Parathyroid adenoma (tissue), 2 donors: ENCODE measurements around the gene DCDC1.

Experiments used
- H2AFZ ChIP-seq: fragments of 300-600 bp; sonication (generic); one replicate; pipeline ENCODE4 v1.7.0; 2017; ENCODE audit warnings: antibody characterized with exemption, mild to moderate bottlenecking
- H3K27ac ChIP-seq: fragments of 300-600 bp; sonication (generic); one replicate; pipeline ENCODE4 v1.7.0; 2017
- H3K27me3 ChIP-seq: fragments of 300-600 bp; sonication (generic); one replicate; pipeline ENCODE4 v1.7.0; 2017; ENCODE audit warnings: low read length; ENCODE audit not compliant: control insufficient read depth, insufficient read depth
- H3K36me3 ChIP-seq: fragments of 300-600 bp; sonication (generic); one replicate; pipeline ENCODE4 v1.7.0; 2017; ENCODE audit warnings: low read length; ENCODE audit not compliant: control insufficient read depth, insufficient read depth
- H3K4me1 ChIP-seq: fragments of 300-600 bp; sonication (generic); one replicate; pipeline ENCODE4 v1.7.0; 2017; ENCODE audit warnings: control low read depth
- H3K4me2 ChIP-seq: fragments of 300-600 bp; sonication (generic); one replicate; pipeline ENCODE4 v1.7.0; 2017; ENCODE audit warnings: low read length
- H3K4me3 ChIP-seq: fragments of 300-600 bp; sonication (generic); one replicate; pipeline ENCODE4 v1.7.0; 2017; ENCODE audit warnings: low read depth, low read length
- H3K79me2 ChIP-seq: fragments of 300-600 bp; sonication (generic); one replicate; pipeline ENCODE4 v1.7.0; 2017; ENCODE audit warnings: control low read depth
- H3K9ac ChIP-seq: fragments of 300-600 bp; sonication (generic); one replicate; pipeline ENCODE4 v1.7.0; 2017; ENCODE audit warnings: mild to moderate bottlenecking
- H3K9me3 ChIP-seq: fragments of 300-600 bp; sonication (generic); one replicate; pipeline ENCODE4 v1.7.0; 2017; ENCODE audit warnings: low read length; ENCODE audit not compliant: control insufficient read depth
- TF ChIP-seq, protein P1 (sequence below): fragments of 300-600 bp; sonication (generic); IDR thresholded peaks from one replicate; pipeline ENCODE4 v1.7.0; 2017; ENCODE audit warnings: antibody characterized with exemption, mild to moderate bottlenecking
- donor health status: primary hyperparathyroidism.

DCDC1 gene

DNA sequence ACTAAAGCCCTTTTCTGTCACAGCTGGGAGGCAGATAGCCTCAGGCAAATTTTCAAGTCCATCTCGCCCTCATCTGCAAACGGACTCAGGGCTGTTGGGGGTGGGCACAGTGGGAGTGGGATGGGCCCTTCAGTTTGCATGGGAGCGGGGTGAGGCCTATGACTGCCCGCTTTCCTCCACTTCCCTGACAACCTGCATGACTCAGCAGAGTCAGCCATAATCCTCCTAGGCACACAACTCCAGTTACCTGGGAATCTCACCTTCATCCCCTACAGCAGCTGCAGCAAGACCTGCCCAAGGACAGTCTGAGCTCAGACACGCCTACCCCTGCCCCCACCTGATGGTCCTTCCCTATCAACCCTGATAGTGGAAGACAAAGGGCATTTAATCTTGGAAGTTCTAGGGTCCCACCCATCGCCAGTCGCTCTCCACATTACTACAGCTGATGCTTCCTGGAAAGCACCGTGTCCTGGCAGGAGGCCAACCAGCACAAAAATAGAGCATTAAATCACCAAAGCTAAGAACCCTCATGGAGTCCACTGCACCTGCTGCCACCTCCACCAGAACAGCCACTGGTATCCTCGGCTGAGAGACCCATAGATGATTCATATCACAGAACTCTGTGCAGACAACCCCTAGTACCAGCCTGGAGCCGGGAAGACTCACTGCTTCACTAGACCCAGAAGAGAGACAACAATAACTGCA is 319.3 kb downstream of the DCDC1 start:
- Histone ChIP-seq H3K4me2 (no peak overlapping the region), H3K4me1 (no peaks in the 10 kb centered on the region), H3K9ac (no peak overlapping the region), H3K4me3 (no peak overlapping the region), H3K27ac (no peak overlapping the region), H3K36me3 (no peaks in the 10 kb centered on the region), H2AFZ (no peak overlapping the region), H3K79me2 (no peaks in the 10 kb centered on the region), H3K27me3 (no peaks in the 10 kb centered on the region), H3K9me3 (no peaks in the 10 kb centered on the region)
- TF ChIP-seq, protein P1, sequence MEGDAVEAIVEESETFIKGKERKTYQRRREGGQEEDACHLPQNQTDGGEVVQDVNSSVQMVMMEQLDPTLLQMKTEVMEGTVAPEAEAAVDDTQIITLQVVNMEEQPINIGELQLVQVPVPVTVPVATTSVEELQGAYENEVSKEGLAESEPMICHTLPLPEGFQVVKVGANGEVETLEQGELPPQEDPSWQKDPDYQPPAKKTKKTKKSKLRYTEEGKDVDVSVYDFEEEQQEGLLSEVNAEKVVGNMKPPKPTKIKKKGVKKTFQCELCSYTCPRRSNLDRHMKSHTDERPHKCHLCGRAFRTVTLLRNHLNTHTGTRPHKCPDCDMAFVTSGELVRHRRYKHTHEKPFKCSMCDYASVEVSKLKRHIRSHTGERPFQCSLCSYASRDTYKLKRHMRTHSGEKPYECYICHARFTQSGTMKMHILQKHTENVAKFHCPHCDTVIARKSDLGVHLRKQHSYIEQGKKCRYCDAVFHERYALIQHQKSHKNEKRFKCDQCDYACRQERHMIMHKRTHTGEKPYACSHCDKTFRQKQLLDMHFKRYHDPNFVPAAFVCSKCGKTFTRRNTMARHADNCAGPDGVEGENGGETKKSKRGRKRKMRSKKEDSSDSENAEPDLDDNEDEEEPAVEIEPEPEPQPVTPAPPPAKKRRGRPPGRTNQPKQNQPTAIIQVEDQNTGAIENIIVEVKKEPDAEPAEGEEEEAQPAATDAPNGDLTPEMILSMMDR = no peak

DNA sequence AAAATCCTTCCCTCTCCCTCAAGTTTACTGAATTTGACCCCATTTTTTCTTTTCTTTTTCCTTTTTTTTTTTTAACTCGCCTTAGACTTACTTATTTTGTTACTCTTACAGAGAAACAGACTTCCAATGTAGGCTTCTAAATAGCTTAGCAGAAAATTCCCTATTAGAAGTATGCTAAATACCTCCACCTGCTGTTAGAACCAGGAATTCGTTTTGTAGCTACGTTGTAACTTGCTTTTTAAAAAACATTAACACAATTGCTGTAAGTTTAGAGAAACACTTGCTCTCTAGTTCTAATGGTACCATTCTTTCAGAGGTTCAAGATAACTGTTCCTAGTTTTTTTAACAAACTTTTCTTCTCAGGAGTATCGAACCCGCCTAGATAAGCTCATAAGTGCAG is 324.2 kb downstream of the DCDC1 start:
- H3K4me3 ChIP-seq = no peak overlapping the region
- TF ChIP-seq, protein P1 = no peak
- no peaks in the 10 kb centered on the region for H3K27me3 ChIP-seq

DNA sequence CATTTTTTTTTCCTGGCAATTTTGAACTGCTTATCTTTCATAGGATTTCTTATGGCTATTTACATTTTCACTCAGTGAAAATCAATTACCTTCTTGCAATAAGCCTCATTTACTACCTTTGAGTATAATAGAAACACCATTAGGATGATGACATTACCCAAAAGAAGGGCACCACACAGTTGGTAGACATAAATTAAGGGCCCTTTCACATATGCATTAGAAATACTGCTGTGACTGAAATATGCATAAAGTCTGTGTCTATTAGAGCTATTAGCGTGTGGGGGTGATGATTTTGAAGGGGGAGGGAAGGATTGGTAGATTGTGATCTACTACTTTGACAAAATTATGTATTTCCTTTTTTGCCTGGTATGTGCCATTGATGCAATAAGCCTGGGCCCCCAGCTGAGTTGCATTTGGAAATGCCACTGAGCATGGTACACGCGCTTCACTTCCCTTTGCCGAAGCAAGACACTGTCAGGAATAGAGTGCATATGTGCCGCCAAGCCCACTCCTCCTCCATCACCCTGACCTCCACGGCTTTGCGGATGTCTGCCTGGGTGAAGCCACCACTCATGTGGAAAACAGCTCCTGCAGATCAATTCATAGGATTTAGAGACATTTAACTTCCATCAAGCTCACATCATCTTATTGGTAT is 339.3 kb downstream of the DCDC1 start:
- Histone ChIP-seq H2AFZ (no peak overlapping the region), H3K27me3 (no peaks in the 10 kb centered on the region), H3K79me2 (no peaks in the 10 kb centered on the region), H3K9me3 (no peaks in the 10 kb centered on the region), H3K4me1 (no peaks in the 10 kb centered on the region), H3K9ac (no peak overlapping the region), H3K36me3 (no peaks in the 10 kb centered on the region), H3K4me2 (no peak overlapping the region), H3K4me3 (no peak overlapping the region), H3K27ac (no peak overlapping the region)
- TF ChIP-seq, protein P1 = no peak

More for the DNA sequence above, 324.2 kb downstream of the DCDC1 start:
- no peak overlapping the region for H3K27ac ChIP-seq
- no peaks in the 10 kb centered on the region for H3K9me3 ChIP-seq
- no peaks in the 10 kb centered on the region for H3K4me1 ChIP-seq
- no peaks in the 10 kb centered on the region for H3K79me2 ChIP-seq
- no peak overlapping the region for H3K9ac ChIP-seq
- no peaks in the 10 kb centered on the region for H3K36me3 ChIP-seq
- no peak overlapping the region for H2AFZ ChIP-seq
- no peak overlapping the region for H3K4me2 ChIP-seq

DNA sequence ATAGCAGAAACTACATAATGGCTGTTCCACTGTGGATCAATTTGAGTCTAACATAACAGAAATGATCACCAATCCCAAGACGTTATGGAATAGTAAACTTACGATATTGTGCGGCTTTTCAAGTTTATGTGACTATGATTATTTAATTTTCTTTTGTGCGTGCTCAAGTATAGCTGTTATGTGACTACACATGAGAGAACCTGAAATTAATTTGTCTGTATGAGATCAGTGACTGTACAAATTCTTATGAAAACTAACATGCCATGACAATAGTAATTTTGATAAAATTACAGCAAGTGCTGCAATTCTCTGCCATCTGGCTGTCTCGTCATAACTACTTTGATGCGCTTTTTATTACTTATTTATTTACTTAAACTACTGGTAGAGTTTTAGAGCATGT is 343.2 kb downstream of the DCDC1 start:
- H3K27me3 ChIP-seq = no peaks in the 10 kb centered on the region
- TF ChIP-seq, protein P1 = no peak
- no peak overlapping the region for H3K27ac ChIP-seq
- no peaks in the 10 kb centered on the region for H3K79me2 ChIP-seq
- no peaks in the 10 kb centered on the region for H3K4me1 ChIP-seq
- H3K4me2 ChIP-seq = no peak overlapping the region
- H2AFZ ChIP-seq = no peak overlapping the region
- no peaks in the 10 kb centered on the region for H3K36me3 ChIP-seq
- H3K9ac ChIP-seq = no peak overlapping the region
- no peaks in the 10 kb centered on the region for H3K9me3 ChIP-seq
- H3K4me3 ChIP-seq = no peak overlapping the region
